Parathyroid adenoma (tissue), 2 donors: Measurements from ENCODE around the gene ARID3A.

ENCODE experiments used
- H2AFZ ChIP-seq: fragments of 300-600 bp; sonication (generic); one replicate; pipeline ENCODE4 v1.7.0; 2017; ENCODE audit warnings: antibody characterized with exemption, mild to moderate bottlenecking
- H3K27ac ChIP-seq: fragments of 300-600 bp; sonication (generic); one replicate; pipeline ENCODE4 v1.7.0; 2017
- H3K27me3 ChIP-seq: fragments of 300-600 bp; sonication (generic); one replicate; pipeline ENCODE4 v1.7.0; 2017; ENCODE audit warnings: low read length; ENCODE audit not compliant: control insufficient read depth, insufficient read depth
- H3K36me3 ChIP-seq: fragments of 300-600 bp; sonication (generic); one replicate; pipeline ENCODE4 v1.7.0; 2017; ENCODE audit warnings: low read length; ENCODE audit not compliant: control insufficient read depth, insufficient read depth
- H3K4me1 ChIP-seq: fragments of 300-600 bp; sonication (generic); one replicate; pipeline ENCODE4 v1.7.0; 2017; ENCODE audit warnings: control low read depth
- H3K4me2 ChIP-seq: fragments of 300-600 bp; sonication (generic); one replicate; pipeline ENCODE4 v1.7.0; 2017; ENCODE audit warnings: low read length
- H3K4me3 ChIP-seq: fragments of 300-600 bp; sonication (generic); one replicate; pipeline ENCODE4 v1.7.0; 2017; ENCODE audit warnings: low read depth, low read length
- H3K79me2 ChIP-seq: fragments of 300-600 bp; sonication (generic); one replicate; pipeline ENCODE4 v1.7.0; 2017; ENCODE audit warnings: control low read depth
- H3K9ac ChIP-seq: fragments of 300-600 bp; sonication (generic); one replicate; pipeline ENCODE4 v1.7.0; 2017; ENCODE audit warnings: mild to moderate bottlenecking
- H3K9me3 ChIP-seq: fragments of 300-600 bp; sonication (generic); one replicate; pipeline ENCODE4 v1.7.0; 2017; ENCODE audit warnings: low read length; ENCODE audit not compliant: control insufficient read depth
- TF ChIP-seq, protein P1 (sequence below): fragments of 300-600 bp; sonication (generic); IDR thresholded peaks from one replicate; pipeline ENCODE4 v1.7.0; 2017; ENCODE audit warnings: antibody characterized with exemption, mild to moderate bottlenecking
- donor health status: primary hyperparathyroidism.

Gene ARID3A

DNA sequence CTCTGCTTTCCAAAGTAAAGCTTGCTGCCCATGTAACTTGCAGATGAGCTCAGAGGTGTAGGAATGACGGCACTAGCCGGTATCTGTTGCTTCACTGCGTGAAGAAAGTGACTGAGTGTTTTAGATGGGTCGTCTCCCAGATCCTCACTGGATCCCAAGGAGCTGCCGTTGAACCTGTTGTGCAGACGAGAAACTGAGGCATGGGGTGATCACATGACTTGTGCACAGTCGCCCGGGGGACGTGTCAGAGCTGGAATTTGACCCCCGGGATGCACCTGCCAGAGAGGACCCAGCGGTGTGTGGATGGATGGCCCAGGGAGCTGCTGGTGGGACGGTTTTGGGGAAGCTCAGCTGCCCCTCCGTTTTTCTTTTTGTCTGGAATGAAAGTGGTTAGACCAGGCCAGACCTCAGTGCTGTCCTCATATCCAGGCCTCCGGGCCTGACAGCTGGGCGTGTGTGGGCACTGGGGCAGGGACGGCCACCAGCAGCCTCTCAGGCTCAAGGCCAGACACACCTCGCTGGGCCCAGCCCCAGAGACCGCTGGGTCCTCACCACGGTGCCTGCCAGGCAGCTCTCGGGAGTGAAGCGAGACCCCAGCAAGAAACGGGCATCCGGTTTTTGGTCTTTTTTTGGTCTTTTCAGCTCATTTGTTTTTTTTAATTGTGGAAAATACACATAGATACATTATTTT lies 12.5 kb downstream of the ARID3A start:
- no peak overlapping the region for H3K4me3 ChIP-seq
- peaks cover 33% of the 10 kb centered on the region for H3K4me1 ChIP-seq
- H3K27ac ChIP-seq: no peak overlapping the region
- no peaks in the 10 kb centered on the region for H3K9me3 ChIP-seq
- no peak overlapping the region for H2AFZ ChIP-seq
- no peak overlapping the region for H3K4me2 ChIP-seq
- no peaks in the 10 kb centered on the region for H3K27me3 ChIP-seq
- H3K9ac ChIP-seq: no peak overlapping the region
- TF ChIP-seq, protein P1, sequence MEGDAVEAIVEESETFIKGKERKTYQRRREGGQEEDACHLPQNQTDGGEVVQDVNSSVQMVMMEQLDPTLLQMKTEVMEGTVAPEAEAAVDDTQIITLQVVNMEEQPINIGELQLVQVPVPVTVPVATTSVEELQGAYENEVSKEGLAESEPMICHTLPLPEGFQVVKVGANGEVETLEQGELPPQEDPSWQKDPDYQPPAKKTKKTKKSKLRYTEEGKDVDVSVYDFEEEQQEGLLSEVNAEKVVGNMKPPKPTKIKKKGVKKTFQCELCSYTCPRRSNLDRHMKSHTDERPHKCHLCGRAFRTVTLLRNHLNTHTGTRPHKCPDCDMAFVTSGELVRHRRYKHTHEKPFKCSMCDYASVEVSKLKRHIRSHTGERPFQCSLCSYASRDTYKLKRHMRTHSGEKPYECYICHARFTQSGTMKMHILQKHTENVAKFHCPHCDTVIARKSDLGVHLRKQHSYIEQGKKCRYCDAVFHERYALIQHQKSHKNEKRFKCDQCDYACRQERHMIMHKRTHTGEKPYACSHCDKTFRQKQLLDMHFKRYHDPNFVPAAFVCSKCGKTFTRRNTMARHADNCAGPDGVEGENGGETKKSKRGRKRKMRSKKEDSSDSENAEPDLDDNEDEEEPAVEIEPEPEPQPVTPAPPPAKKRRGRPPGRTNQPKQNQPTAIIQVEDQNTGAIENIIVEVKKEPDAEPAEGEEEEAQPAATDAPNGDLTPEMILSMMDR: no peak
- no peaks in the 10 kb centered on the region for H3K36me3 ChIP-seq
- peaks cover 42% of the 10 kb centered on the region for H3K79me2 ChIP-seq

DNA sequence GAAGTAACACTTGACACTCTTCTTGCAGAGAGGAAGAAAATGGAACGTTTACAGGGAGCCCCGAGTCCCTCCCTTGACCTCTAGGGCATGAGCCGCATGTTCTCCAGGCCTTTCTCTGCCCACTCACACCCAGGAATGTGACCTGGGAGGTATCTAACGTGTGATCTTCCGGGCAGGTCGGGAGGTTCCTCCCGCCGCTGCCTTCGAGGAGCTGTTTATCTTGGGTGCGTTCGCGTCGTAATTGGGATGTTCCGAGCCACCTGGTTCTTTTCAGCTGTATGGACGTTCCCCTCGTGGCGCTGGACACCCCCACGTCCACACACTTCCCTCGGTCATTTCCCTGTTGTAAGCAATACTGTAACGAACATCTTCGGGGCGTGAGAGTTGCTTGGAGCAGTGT lies 13.6 kb downstream of the ARID3A start:
- no peak overlapping the region for H3K9ac ChIP-seq
- no peak overlapping the region for H3K27ac ChIP-seq

DNA sequence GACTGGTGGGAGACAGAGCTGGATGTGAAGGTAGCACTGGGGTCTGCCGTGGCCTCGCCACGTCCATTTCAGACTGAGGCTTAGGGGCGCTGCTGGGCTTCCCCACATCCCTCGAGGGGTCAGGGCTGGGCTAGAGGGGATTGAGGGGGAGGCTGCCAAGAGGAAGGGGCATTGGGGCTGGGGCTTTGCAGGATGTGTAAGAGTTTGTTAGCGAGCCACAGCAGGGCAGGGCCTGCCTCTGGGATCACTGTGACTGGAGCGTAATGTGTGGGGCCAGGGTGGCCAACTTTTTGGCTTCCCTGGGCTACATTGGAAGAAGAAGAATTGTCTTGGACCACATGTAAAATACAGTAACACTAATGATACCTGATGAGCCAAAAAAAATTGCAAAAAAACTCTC lies 14.1 kb downstream of the ARID3A start:
- H3K27ac ChIP-seq: peak overlapping the region; percentile 91
- TF ChIP-seq, protein P1: no peak
- H3K36me3 ChIP-seq: no peaks in the 10 kb centered on the region
- peaks cover 54% of the 10 kb centered on the region for H3K79me2 ChIP-seq
- H3K9me3 ChIP-seq: no peaks in the 10 kb centered on the region
- H3K27me3 ChIP-seq: no peaks in the 10 kb centered on the region
- H3K9ac ChIP-seq: no peak overlapping the region
- no peak overlapping the region for H3K4me2 ChIP-seq
- H3K4me1 ChIP-seq: peaks cover 18% of the 10 kb centered on the region
- H3K4me3 ChIP-seq: no peak overlapping the region
- no peak overlapping the region for H2AFZ ChIP-seq

More for the DNA sequence above, 13.6 kb downstream of the ARID3A start:
- no peaks in the 10 kb centered on the region for H3K36me3 ChIP-seq
- H3K79me2 ChIP-seq: peaks cover 51% of the 10 kb centered on the region
- H3K27me3 ChIP-seq: no peaks in the 10 kb centered on the region
- H3K4me1 ChIP-seq: peaks cover 23% of the 10 kb centered on the region
- no peak overlapping the region for H2AFZ ChIP-seq
- no peak overlapping the region for H3K4me2 ChIP-seq
- no peak overlapping the region for H3K4me3 ChIP-seq
- no peaks in the 10 kb centered on the region for H3K9me3 ChIP-seq
- TF ChIP-seq, protein P1: no peak

DNA sequence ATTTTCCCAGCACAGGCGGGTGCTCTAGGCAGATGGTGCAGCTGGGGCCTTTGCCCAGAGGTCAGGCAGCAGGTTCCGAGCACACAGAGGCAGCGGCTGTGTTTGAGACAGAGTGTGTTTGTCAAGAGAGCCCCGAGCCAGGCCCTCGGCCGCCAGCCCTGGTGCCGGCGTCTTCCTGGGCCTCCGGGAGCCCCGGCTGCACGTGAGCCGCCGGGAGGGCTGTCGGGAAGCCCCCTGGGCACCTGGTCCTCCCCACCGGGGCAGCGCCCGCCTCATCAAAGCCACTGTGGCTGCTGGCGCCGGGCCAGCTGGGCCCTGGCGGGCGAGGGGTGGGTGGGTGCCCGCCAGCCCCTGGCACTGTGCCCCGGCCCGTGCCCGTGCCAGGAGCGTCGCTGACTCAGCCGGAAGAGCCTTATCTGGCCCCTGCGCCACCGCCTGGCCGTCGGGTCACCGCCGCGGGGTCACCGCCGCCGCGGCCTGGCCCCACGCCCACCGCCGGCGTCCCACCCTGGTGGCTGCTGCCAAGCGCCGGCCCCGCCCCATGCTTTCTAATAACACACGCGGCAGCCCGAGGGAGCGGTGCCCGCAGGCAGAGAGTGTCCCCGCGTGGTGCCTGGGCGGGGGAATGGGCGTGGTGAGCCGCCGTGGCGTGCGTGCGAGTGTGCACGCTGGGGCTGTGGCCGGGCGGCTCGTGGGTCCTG lies 14.9 kb downstream of the ARID3A start:
- H3K79me2 ChIP-seq: peaks cover 61% of the 10 kb centered on the region
- H3K4me2 ChIP-seq: peak overlapping the region; percentile 43
- H3K9ac ChIP-seq: peak overlapping the region; percentile 9
- no peaks in the 10 kb centered on the region for H3K36me3 ChIP-seq
- peak overlapping the region; percentile 91 for H3K27ac ChIP-seq
- TF ChIP-seq, protein P1: no peak
- no peak overlapping the region for H3K4me3 ChIP-seq
- H2AFZ ChIP-seq: peak overlapping the region; percentile 71
- H3K27me3 ChIP-seq: no peaks in the 10 kb centered on the region
- peaks cover 11% of the 10 kb centered on the region for H3K4me1 ChIP-seq
- no peaks in the 10 kb centered on the region for H3K9me3 ChIP-seq
